H1 (cell line): Measurements from ENCODE around the gene ANKS1A. TPM values are rescaled to one million over a fixed set of nuclear protein-coding genes. Genes with fewer than 3 reads are reported as not detected.

ENCODE experiments used
- CTCF ChIA-PET: fragments of 300-600 bp; sonication (Branson Sonifier 250); formaldehyde crosslinking; loops from one replicate; lab custom pipeline; 2021; ENCODE audit not compliant: partially characterized antibody; lab: Charles Lee
- POLR2A ChIA-PET: fragments of 300-600 bp; sonication (Branson Sonifier 250); formaldehyde crosslinking; loops from one replicate; lab custom pipeline; 2021; ENCODE audit warnings: inconsistent platforms; ENCODE audit not compliant: partially characterized antibody; lab: Charles Lee
- DNase-seq, 2 experiments: peaks; one replicate each; pipeline versions ENCODE4 v3.0.0 to v3.0.0-alpha.2; 2010 to 2022; ENCODE audit warnings: low spot score in 2 of 2, low read depth in 1 of 2, mixed read lengths in 1 of 2
- FAIRE-seq: peaks from 2 replicates; lab custom pipeline; 2011; peaks lifted over from hg19 to GRCh38; lab: Jason Lieb, UNC
- H2AFZ ChIP-seq: 2 replicates; pipeline ENCODE4 v1.8.1; 2012; ENCODE audit warnings: low read length, inconsistent platforms
- H2AK5ac ChIP-seq: 2 replicates; pipeline ENCODE4 v1.6.1; 2013; ENCODE audit warnings: low read depth, low read length
- H2BK120ac ChIP-seq: replicated peaks from 2 replicates; pipeline ENCODE3; 2013; ENCODE audit warnings: low read depth, low read length, inconsistent platforms
- H2BK12ac ChIP-seq: 2 replicates; pipeline ENCODE4 v1.6.1; 2013; ENCODE audit warnings: low read depth, low read length
- H2BK15ac ChIP-seq: 2 replicates; pipeline ENCODE4 v1.6.1; 2013; ENCODE audit warnings: low read length
- H2BK20ac ChIP-seq: 2 replicates; pipeline ENCODE4 v1.6.1; 2013; ENCODE audit warnings: low read length
- H2BK5ac ChIP-seq: 2 replicates; pipeline ENCODE4 v1.6.1; 2013; ENCODE audit warnings: low read depth, low read length
- H3K14ac ChIP-seq: 2 replicates; pipeline ENCODE4 v1.6.1; 2013; ENCODE audit warnings: inconsistent platforms; ENCODE audit not compliant: insufficient read length
- H3K18ac ChIP-seq: 2 replicates; pipeline ENCODE4 v1.6.1; 2013; ENCODE audit warnings: low read length; ENCODE audit errors: extremely low read depth
- H3K23ac ChIP-seq: 2 replicates; pipeline ENCODE4 v1.6.1; 2013; ENCODE audit warnings: inconsistent platforms; ENCODE audit not compliant: insufficient read length
- H3K23me2 ChIP-seq: 2 replicates; pipeline ENCODE4 v1.6.1; 2013; ENCODE audit warnings: low read depth, low read length
- H3K27ac ChIP-seq: 2 replicates; pipeline ENCODE4 v1.6.1; 2011; ENCODE audit warnings: low read depth, low read length, inconsistent platforms
- H3K27me3 ChIP-seq, 4 experiments: replicated peaks in 1 of 4; 1 replicate in 1 of 4; 2 replicates in 3 of 4; pipeline versions ENCODE4 v1.6.1 to v1.8.1; 2011 to 2013; ENCODE audit warnings: low read length in 3 of 4, mild to moderate bottlenecking in 3 of 4, inconsistent platforms in 2 of 4, mixed read lengths in 2 of 4, moderate library complexity in 1 of 4; ENCODE audit not compliant: control insufficient read depth in 3 of 4, insufficient read depth in 3 of 4; ENCODE audit errors: extremely low read depth in 1 of 4
- H3K36me3 ChIP-seq, 4 experiments: 2 replicates each; pipeline versions ENCODE4 v1.6.1 to v1.8.1; 2011 to 2013; ENCODE audit warnings: mild to moderate bottlenecking in 4 of 4, low read length in 3 of 4, moderate library complexity in 2 of 4, control low read depth in 1 of 4, inconsistent platforms in 1 of 4; ENCODE audit not compliant: insufficient read depth in 4 of 4, control insufficient read depth in 2 of 4
- H3K4ac ChIP-seq: replicated peaks from 2 replicates; pipeline ENCODE3; 2013; ENCODE audit warnings: low read length, low read depth, mixed read lengths, inconsistent platforms; ENCODE audit not compliant: insufficient read length
- H3K4me1 ChIP-seq, 4 experiments: replicated peaks in 1 of 4; 1 replicate in 1 of 4; 2 replicates in 3 of 4; pipeline versions ENCODE4 v1.6.1 to v1.8.1; 2011 to 2013; ENCODE audit warnings: low read length in 3 of 4, inconsistent platforms in 2 of 4, mixed read lengths in 1 of 4; ENCODE audit not compliant: insufficient read depth in 4 of 4, control insufficient read depth in 3 of 4
- H3K4me2 ChIP-seq, 2 experiments: 2 replicates each; pipeline versions ENCODE4 v1.6.1 to v1.8.1; 2011 to 2013; ENCODE audit warnings: low read depth in 2 of 2, low read length in 2 of 2, control low read depth in 1 of 2, inconsistent platforms in 1 of 2, mild to moderate bottlenecking in 1 of 2; ENCODE audit not compliant: insufficient read depth in 1 of 2
- H3K4me3 ChIP-seq, 4 experiments: fragments of 200-600, 300-600 bp in 1 of 4; sonication (generic), shearing (Covaris generic), sonication (Bioruptor Twin) in 1 of 4; 2 replicates each; pipeline versions ENCODE4 v1.5.1 to v1.8.1; 2011 to 2016; ENCODE audit warnings: low read length in 4 of 4, low read depth in 3 of 4, control low read depth in 2 of 4, inconsistent platforms in 2 of 4, mild to moderate bottlenecking in 2 of 4, mixed read lengths in 1 of 4, moderate library complexity in 1 of 4; ENCODE audit not compliant: insufficient read depth in 2 of 4; ENCODE audit errors: extremely low read depth in 1 of 4
- H3K56ac ChIP-seq: replicated peaks from 2 replicates; pipeline ENCODE3; 2013; ENCODE audit warnings: low read depth, mild to moderate bottlenecking, mixed read lengths, low read length, inconsistent platforms; ENCODE audit not compliant: insufficient read length
- H3K79me1 ChIP-seq: 2 replicates; pipeline ENCODE4 v1.6.1; 2013; ENCODE audit warnings: low read depth, low read length, control low read depth
- H3K79me2 ChIP-seq, 2 experiments: 2 replicates each; pipeline versions ENCODE4 v1.6.1 to v1.8.1; 2012 to 2013; ENCODE audit warnings: low read length in 2 of 2, mild to moderate bottlenecking in 2 of 2, inconsistent platforms in 1 of 2; ENCODE audit not compliant: insufficient read depth in 2 of 2, control insufficient read depth in 1 of 2
- H3K9ac ChIP-seq, 4 experiments: replicated peaks in 1 of 4; 1 replicate in 1 of 4; 2 replicates in 3 of 4; pipeline versions ENCODE4 v1.6.1 to v1.8.1; 2011 to 2013; ENCODE audit warnings: low read depth in 3 of 4, low read length in 3 of 4, control low read depth in 2 of 4, mild to moderate bottlenecking in 2 of 4, moderate library complexity in 2 of 4, inconsistent platforms in 1 of 4; ENCODE audit errors: extremely low read depth in 1 of 4
- H3K9me3 ChIP-seq, 2 experiments: 2 replicates each; pipeline versions ENCODE4 v1.6.1 to v1.8.1; 2012 to 2013; ENCODE audit warnings: mild to moderate bottlenecking in 2 of 2, moderate library complexity in 2 of 2, control low read depth in 1 of 2, inconsistent platforms in 1 of 2, low read depth in 1 of 2, low read length in 1 of 2, mixed read lengths in 1 of 2; ENCODE audit not compliant: insufficient read depth in 2 of 2
- H4K20me1 ChIP-seq, 2 experiments: replicated peaks in 1 of 2; 2 replicates each; pipeline versions ENCODE3 to v1.8.1; 2011 to 2013; ENCODE audit warnings: inconsistent platforms in 2 of 2, low read length in 2 of 2, mild to moderate bottlenecking in 1 of 2; ENCODE audit not compliant: insufficient read depth in 2 of 2, control insufficient read depth in 1 of 2
- H4K5ac ChIP-seq: 2 replicates; pipeline ENCODE4 v1.6.1; 2013; ENCODE audit warnings: low read length, low read depth, mixed read lengths, inconsistent platforms; ENCODE audit not compliant: insufficient read length
- H4K8ac ChIP-seq: 2 replicates; pipeline ENCODE4 v1.8.0; 2013; ENCODE audit warnings: mild to moderate bottlenecking, moderate library complexity, low read length, inconsistent platforms; ENCODE audit not compliant: insufficient read depth; ENCODE audit errors: extremely low read depth
- H4K91ac ChIP-seq: replicated peaks from 2 replicates; pipeline ENCODE3; 2013; ENCODE audit warnings: low read length, mixed read lengths, inconsistent platforms; ENCODE audit not compliant: insufficient read length
- CREB1 ChIP-seq: IDR thresholded peaks from 2 replicates; pipeline ENCODE4 v1.6.1; 2012; ENCODE audit warnings: inconsistent platforms
- GTF2F1 ChIP-seq: IDR thresholded peaks from 2 replicates; pipeline ENCODE4 v1.6.1; 2012; ENCODE audit warnings: low read depth, low read length, improper control_type of control experiment, borderline replicate concordance
- HDAC6 ChIP-seq: IDR thresholded peaks from one replicate; pipeline ENCODE4 v1.7.1; 2012; ENCODE audit warnings: low read depth, mild to moderate bottlenecking, inconsistent platforms, low read length, moderate library complexity
- KDM4A ChIP-seq: IDR thresholded peaks from one replicate; pipeline ENCODE4 v1.7.1; 2012; ENCODE audit warnings: low read depth, mild to moderate bottlenecking, moderate library complexity, low read length, inconsistent platforms; ENCODE audit not compliant: severe bottlenecking
- MAFK ChIP-seq: IDR thresholded peaks from 2 replicates; pipeline ENCODE4 v1.6.1; 2012; ENCODE audit warnings: low read depth, mild to moderate bottlenecking, improper control_type of control experiment, low read length
- SUZ12 ChIP-seq: fragments of 200-600 bp; sonication (generic); IDR thresholded peaks from 2 replicates; pipeline ENCODE4 v1.6.1; 2012; ENCODE audit warnings: mild to moderate bottlenecking, inconsistent platforms, low read length, moderate library complexity, mixed read lengths
- TAF7 ChIP-seq: optimal IDR thresholded peaks from 2 replicates; pipeline ENCODE3; 2011; ENCODE audit warnings: low read depth, mild to moderate bottlenecking, inconsistent platforms, low read length, moderate library complexity, borderline replicate concordance
- TCF12 ChIP-seq: IDR thresholded peaks from 2 replicates; pipeline ENCODE4 v1.6.1; 2011; ENCODE audit warnings: low read depth, mild to moderate bottlenecking, low read length
- WGBS, 2 experiments: shearing (Covaris generic) in 1 of 2; methylation state at CpG; one replicate each; pipeline versions ENCODE4 v1.1.6 to v1.1.7; 2013 to 2015; ENCODE audit warnings: low lambda C conversion rate in 2 of 2, mixed read lengths in 2 of 2, inconsistent platforms in 1 of 2, low coverage in 1 of 2, missing lambda C conversion rate in 1 of 2; ENCODE audit not compliant: insufficient replicate concordance in 2 of 2, insufficient coverage in 1 of 2, insufficient read length in 1 of 2; ENCODE audit errors: extremely low coverage in 1 of 2, missing lambda C conversion rate in 1 of 2; 5-methylcytosine and 5-hydroxymethylcytosine counted together
- polyA plus RNA-seq, 7 experiments: library from polyadenylated mRNA; depleted of rRNA in 3 of 7; stranded (reverse) in 5 of 7; unstranded in 2 of 7; fragments of >200 nt in 5 of 7; fragments of 200-250 nt in 2 of 7; gene quantifications; 1 replicate in 5 of 7; 2 replicates in 1 of 7; 4 replicates in 1 of 7; pipeline versions ENCODE4 v1.2.1 to v1.2.3, GENCODE V29; 2011 to 2013; ENCODE audit warnings: missing spikeins in 2 of 7, mixed read lengths in 2 of 7
- total RNA-seq: library from RNA; stranded (reverse); fragmentation: NEBNext Ultra II Directional; extraction: Animal tissue kit (Norgen Biotek cat#: 25700); gene quantifications from 2 replicates; pipeline ENCODE4 v1.2.1, GENCODE V29; 2021
- TF ChIP-seq, protein P1 (sequence below), 3 experiments: IDR thresholded peaks; 1 replicate in 2 of 3; 2 replicates in 1 of 3; pipeline versions ENCODE4 v1.5.1 to v1.6.1; 2011; ENCODE audit warnings: low read length in 3 of 3, mild to moderate bottlenecking in 3 of 3, inconsistent platforms in 2 of 3, low read depth in 1 of 3, moderate library complexity in 1 of 3; ENCODE audit not compliant: insufficient read depth in 1 of 3; ENCODE audit errors: control extremely low read depth in 1 of 3

The ANKS1A gene
- total and polyA plus RNA-seq, 2 of the 8 experiments (the other 6 are each of a cell fraction or from before 2014, with no cell fraction given), result 9.8 to 30.9 TPM

DNA sequence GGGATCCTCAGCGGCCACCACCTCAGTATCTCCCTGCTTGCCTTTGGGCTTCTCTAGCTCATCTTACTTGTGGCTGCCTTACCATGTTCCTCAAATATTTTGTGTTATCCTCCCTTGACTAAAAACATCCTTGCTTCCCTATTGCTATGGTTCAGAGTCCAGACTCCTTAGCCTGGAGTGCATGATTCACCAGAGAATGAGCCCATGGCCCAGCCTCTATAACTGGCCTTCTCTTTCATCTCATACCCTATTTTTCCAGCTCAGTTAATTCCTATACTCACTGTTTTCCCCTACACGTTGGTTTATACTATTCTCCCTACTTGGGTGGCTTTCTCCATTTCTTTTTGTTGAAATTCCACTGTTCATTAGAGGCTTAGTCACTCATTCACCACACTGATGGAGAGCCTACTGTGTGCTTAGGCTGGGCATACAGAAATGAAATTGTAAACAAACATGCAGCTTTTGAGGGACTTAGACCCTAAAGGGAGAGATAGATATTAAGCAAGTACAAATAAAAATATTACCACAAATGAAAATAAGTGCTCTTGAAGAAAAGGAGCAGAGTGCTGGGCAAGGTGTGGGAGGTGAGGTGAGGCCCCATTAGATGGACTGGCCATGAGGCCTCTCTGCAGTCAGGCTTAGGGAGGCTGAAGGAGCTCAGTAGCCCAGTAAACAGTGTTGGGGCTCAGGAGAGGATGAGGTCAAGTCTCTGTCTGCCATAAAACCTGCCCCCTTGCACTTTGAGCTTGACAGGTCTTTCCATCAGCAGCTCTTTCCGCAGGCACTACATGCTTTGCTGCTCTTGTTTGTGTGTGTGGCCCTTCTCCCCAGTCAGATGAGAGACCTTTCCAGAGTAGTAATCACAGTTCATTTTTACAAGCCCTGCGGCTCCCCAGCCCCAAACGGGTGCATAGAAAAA, 142.8 kb downstream of the ANKS1A start:
- 85% methylated on average over 5 of the region's 5 CpGs; no CpG with 5 or more reads in 1 of the 2 experiments for WGBS, 2 experiments
- H3K4me1 ChIP-seq, result peaks cover 10 to 34% (median 20%) of the 10 kb centered on the region in 4 experiments
- FAIRE-seq (no peak), DNase-seq (no peak)
- H3K79me2 ChIP-seq, result no peaks in the 10 kb centered on the region
- no peaks in the 10 kb centered on the region for H3K27me3 ChIP-seq
- no peak overlapping the region for H3K27ac ChIP-seq
- no peak overlapping the region for H2BK5ac ChIP-seq
- H4K91ac ChIP-seq, result no peak overlapping the region
- H3K23me2 ChIP-seq, result no peaks in the 10 kb centered on the region
- H2BK15ac ChIP-seq, result peak overlapping the region; percentile 63
- H3K4ac ChIP-seq, result no peak overlapping the region
- no peak overlapping the region for H2BK120ac ChIP-seq
- H3K79me1 ChIP-seq, result no peaks in the 10 kb centered on the region
- no peaks in the 10 kb centered on the region for H4K20me1 ChIP-seq
- POLR2A ChIA-PET, result no interaction called here
- H3K56ac ChIP-seq, result no peak overlapping the region
- CTCF ChIA-PET, result interaction anchor here (1.4 to 2.4 kb wide), 5 partner anchors 17 to 210 kb away, joined by 3 to 7 read pairs (median 4); no protein-coding TSS in a partner anchor
- H4K8ac ChIP-seq, result no peak overlapping the region
- H2BK12ac ChIP-seq, result no peak overlapping the region; the same call in 1 of the 2 replicates
- no peak overlapping the region for H3K4me3 ChIP-seq
- no peak overlapping the region for H4K5ac ChIP-seq
- H3K9ac ChIP-seq, result peak overlapping the region in 1 of 4 experiments; percentile 37; a peak in 1 of 7 replicates
- no peak overlapping the region for H3K14ac ChIP-seq
- no peak overlapping the region; the same call in 1 of the 2 replicates for H2AK5ac ChIP-seq
- H2AFZ ChIP-seq, result no peak overlapping the region
- H2BK20ac ChIP-seq, result no peak overlapping the region
- H3K4me2 ChIP-seq, result no peak overlapping the region
- no peaks in the 10 kb centered on the region for H3K36me3 ChIP-seq
- no peaks in the 10 kb centered on the region for H3K9me3 ChIP-seq
- no peak overlapping the region for H3K23ac ChIP-seq
- peak overlapping the region; percentile 64 for H3K18ac ChIP-seq
- TF ChIP-seq HDAC6 (no peak), SUZ12 (no peak), TCF12 (no peak), TAF7 (no peak), MAFK (no peak), CREB1 (no peak), KDM4A (no peak), GTF2F1 (no peak)
- TF ChIP-seq, protein P1, sequence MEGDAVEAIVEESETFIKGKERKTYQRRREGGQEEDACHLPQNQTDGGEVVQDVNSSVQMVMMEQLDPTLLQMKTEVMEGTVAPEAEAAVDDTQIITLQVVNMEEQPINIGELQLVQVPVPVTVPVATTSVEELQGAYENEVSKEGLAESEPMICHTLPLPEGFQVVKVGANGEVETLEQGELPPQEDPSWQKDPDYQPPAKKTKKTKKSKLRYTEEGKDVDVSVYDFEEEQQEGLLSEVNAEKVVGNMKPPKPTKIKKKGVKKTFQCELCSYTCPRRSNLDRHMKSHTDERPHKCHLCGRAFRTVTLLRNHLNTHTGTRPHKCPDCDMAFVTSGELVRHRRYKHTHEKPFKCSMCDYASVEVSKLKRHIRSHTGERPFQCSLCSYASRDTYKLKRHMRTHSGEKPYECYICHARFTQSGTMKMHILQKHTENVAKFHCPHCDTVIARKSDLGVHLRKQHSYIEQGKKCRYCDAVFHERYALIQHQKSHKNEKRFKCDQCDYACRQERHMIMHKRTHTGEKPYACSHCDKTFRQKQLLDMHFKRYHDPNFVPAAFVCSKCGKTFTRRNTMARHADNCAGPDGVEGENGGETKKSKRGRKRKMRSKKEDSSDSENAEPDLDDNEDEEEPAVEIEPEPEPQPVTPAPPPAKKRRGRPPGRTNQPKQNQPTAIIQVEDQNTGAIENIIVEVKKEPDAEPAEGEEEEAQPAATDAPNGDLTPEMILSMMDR (IDR thresholded peaks at IDR 0.05; ENCODE audit: control extremely low read depth in 1 of 3, insufficient read depth in 1 of 3, low read depth in 1 of 3, low read length in 3 of 3), result no peak
